Psoas muscle (tissue), 8 donors: ENCODE results near the gene TTLL9. TPM values are rescaled to one million over a fixed set of nuclear protein-coding genes. Genes with fewer than 3 reads are reported as not detected.

ENCODE experiments used
- ATAC-seq, 4 donors: fragments of 200-7000 bp; cut with Tn5 transposase; one replicate each; pipeline ENCODE4 v1.9.1; 2020; ENCODE audit warnings: moderate library complexity in 3 of 4, mild to moderate bottlenecking in 2 of 4
- DNase-seq, 2 donors: peaks; one replicate each; pipeline ENCODE4 v3.0.0-alpha.2; 2020
- H3K27ac ChIP-seq: fragments of 200-600 bp; one replicate; pipeline ENCODE4 v1.8.0; 2022
- H3K27me3 ChIP-seq, 3 donors: fragments of 200-600 bp in 1 of 3; one replicate each; pipeline versions ENCODE4 v1.6.1 to v1.8.0; 2013 to 2022; ENCODE audit warnings: low read length in 2 of 3, mild to moderate bottlenecking in 2 of 3, moderate library complexity in 1 of 3; ENCODE audit not compliant: insufficient read depth in 3 of 3
- H3K36me3 ChIP-seq, 2 donors: fragments of 200-600 bp in 1 of 2; one replicate each; pipeline versions ENCODE4 v1.6.1 to v1.8.0; 2013 to 2022; ENCODE audit warnings: low read depth in 1 of 2, mild to moderate bottlenecking in 1 of 2, moderate library complexity in 1 of 2; ENCODE audit not compliant: insufficient read depth in 1 of 2
- H3K4me1 ChIP-seq: fragments of 200-600 bp; one replicate; pipeline ENCODE4 v1.8.0; 2022
- H3K4me3 ChIP-seq: fragments of 200-600 bp; one replicate; pipeline ENCODE4 v1.8.0; 2022; ENCODE audit warnings: mild to moderate bottlenecking
- H3K9me3 ChIP-seq: fragments of 200-600 bp; one replicate; pipeline ENCODE4 v1.8.0; 2022
- CTCF ChIP-seq: fragments of 200-600 bp; IDR thresholded peaks from one replicate; pipeline ENCODE4 v1.8.0; 2022; ENCODE audit warnings: antibody characterized with exemption
- WGBS, 3 donors: extraction: QIAGEN DNeasy Blood & Tissue Kit; methylation state at CpG; one replicate each; pipeline versions ENCODE4 v1.1.6 to v1.1.7; 2013; 5-methylcytosine and 5-hydroxymethylcytosine counted together
- intact Hi-C, 2 donors: fragments of 100-400 bp; cut with DNase I; formaldehyde crosslinking; loops; one replicate each; pipeline versions ENCODE4 v1.11.0 to v1.14.2; 2022
- polyA plus RNA-seq, 3 donors: library from polyadenylated mRNA; stranded (reverse); fragments of 200-250 nt; gene quantifications; one replicate each; pipeline ENCODE4 v1.2.3, GENCODE V29; 2013
- total RNA-seq, 4 donors: library from RNA; stranded (reverse); fragmentation: NEBNext Ultra II Directional in 2 of 4; extraction: Animal tissue kit (Norgen Biotek cat#: 25700) in 2 of 4; gene quantifications; one replicate each; pipeline versions ENCODE4 v1.2.1 to v1.2.4, GENCODE V29; 2021 to 2023
- donor health status: healthy with polysubstance abuse.
- donor health status: DM: no; HTN: no; CAD: no; lungs with moderate emphysema.
- donor health status: Bipolar disorder and iron deficiency.
- donor health status: healthy.
- donor health status: DM: yes; HTN: yes; CAD: no.
- donor health status: DM: no; HTN: no; CAD: no.
- donor health status: DM: no; HTN: no; CAD: no.
- donor health status: DM: yes; HTN: yes; CAD: no.

The TTLL9 gene
- total and polyA plus RNA-seq, 7 donors, result 0.01 TPM; not detected in 6

GRCh38 chr20:31977080-31977479 is 106.6 kb downstream of the TTLL9 start:
- Histone ChIP-seq H3K4me3 (no peak overlapping the region), H3K4me1 (no peaks in the 10 kb centered on the region), H3K27ac (no peak overlapping the region), H3K27me3 (peaks cover 0 to 30% (median 3%) of the 10 kb centered on the region in 3 donors), H3K9me3 (no peaks in the 10 kb centered on the region), H3K36me3 (no peaks in the 10 kb centered on the region)
- TF ChIP-seq CTCF, result no peak
- intact Hi-C loops, result no loop called here
- DNase-seq (no peak), ATAC-seq (no peak)
- 80 to 85% (median 84%) methylated on average over 4 of the region's 4 CpGs for WGBS, 3 donors

GRCh38 chr20:31979713-31980426 is 109.4 kb downstream of the TTLL9 start:
- H3K27ac ChIP-seq, result no peak overlapping the region
- intact Hi-C loops, result no loop called here
- H3K27me3 ChIP-seq, result peaks cover 0 to 19% (median 3%) of the 10 kb centered on the region in 3 donors

DNA sequence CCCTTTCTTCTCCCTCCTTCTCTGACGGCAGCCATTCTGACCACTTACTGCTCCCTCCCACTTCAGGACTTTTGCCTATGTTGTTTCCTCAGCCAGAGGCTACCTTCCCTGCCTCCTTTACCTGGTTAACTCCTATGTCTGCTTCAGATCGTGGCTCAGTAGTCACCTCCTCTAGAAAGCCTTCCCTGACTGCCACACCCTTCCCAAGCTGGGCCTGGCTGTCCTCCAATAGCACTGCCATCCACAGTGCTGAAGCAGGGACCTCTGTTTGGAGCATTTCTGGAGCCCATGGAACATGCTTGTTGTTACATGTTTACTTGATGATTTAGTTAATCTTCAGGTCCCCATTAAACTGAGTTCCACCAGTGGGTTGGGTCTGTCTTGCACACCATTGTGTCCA is 111.3 kb downstream of the TTLL9 start:
- Histone ChIP-seq H3K4me1 (no peaks in the 10 kb centered on the region), H3K4me3 (no peak overlapping the region), H3K27me3 (peaks cover 0 to 12% (median 0%) of the 10 kb centered on the region in 3 donors), H3K9me3 (no peaks in the 10 kb centered on the region), H3K27ac (no peak overlapping the region), H3K36me3 (no peaks in the 10 kb centered on the region)
- intact Hi-C loops, result no loop called here
- DNase-seq (no peak), ATAC-seq (no peak)
- WGBS, 3 donors, result 57 to 69% (median 66%) methylated on average over 2 of the region's 2 CpGs
- TF ChIP-seq CTCF, result no peak

More at GRCh38 chr20:31979713-31980426, 109.4 kb downstream of the TTLL9 start:
- Histone ChIP-seq H3K36me3 (no peaks in the 10 kb centered on the region), H3K9me3 (no peaks in the 10 kb centered on the region), H3K4me3 (no peak overlapping the region), H3K4me1 (no peaks in the 10 kb centered on the region)
- no peak for TF ChIP-seq CTCF
- ATAC-seq (no peak), DNase-seq (no peak)
- WGBS, 3 donors, result 53 to 57% (median 55%) methylated on average over 6 of the region's 6 CpGs

GRCh38 chr20:31984981-31985471 is 114.6 kb downstream of the TTLL9 start:
- ATAC-seq (no peak), DNase-seq (no peak)
- Histone ChIP-seq H3K9me3 (no peaks in the 10 kb centered on the region), H3K4me1 (no peaks in the 10 kb centered on the region), H3K27ac (no peak overlapping the region), H3K36me3 (no peaks in the 10 kb centered on the region), H3K4me3 (no peak overlapping the region), H3K27me3 (peaks cover 0 to 7% (median 0%) of the 10 kb centered on the region in 3 donors)
- 17 to 23% (median 22%) methylated on average over 6 of the region's 6 CpGs for WGBS, 3 donors
- intact Hi-C loops, result no loop called here
- TF ChIP-seq CTCF, result no peak
